Ishikawa (cell line): ENCODE data around the gene PLBD2.

Experiments used
- NFIC ChIP-seq: IDR thresholded peaks from 2 replicates; pipeline ENCODE4 v1.6.1; 2012
- TAF1 ChIP-seq: IDR thresholded peaks from 2 replicates; pipeline ENCODE4 v1.6.1; 2012; ENCODE audit warnings: low read depth, mild to moderate bottlenecking

- TF ChIP-seq NFIC (no peak), TAF1 (no peak)
Measured at GRCh38 chr12:113384778-113385177, 26.4 kb downstream of the PLBD2 start.
